Measurements from ENCODE around the gene NDUFA1.

The NDUFA1 gene

GRCh38 chrX:119853444-119853843, 18.2 kb upstream of the NDUFA1 start:
- no peak for TF ChIP-seq CTCF (conservative IDR thresholded peaks at IDR 0.05; ENCODE audit: low read depth, low read length)
- DNase-seq (ENCODE audit: low read depth) = peak; percentile 6
- H3K4me3 ChIP-seq (ENCODE audit: low read depth, low read length) = peak overlapping the region; percentile 56

- no peak for TF ChIP-seq CTCF (conservative IDR thresholded peaks at IDR 0.05; ENCODE audit: low read depth, low read length)
- DNase-seq (ENCODE audit: low read depth) = no peak
- peak overlapping the region; percentile 78 for H3K4me3 ChIP-seq (ENCODE audit: low read depth, low read length)
These were observed 953 bp upstream of the NDUFA1 start for GRCh38 chrX:119870626-119871131.

- TF ChIP-seq CTCF (conservative IDR thresholded peaks at IDR 0.05; ENCODE audit: low read depth, low read length) = no peak
- H3K4me3 ChIP-seq (ENCODE audit: low read depth, low read length) = peak overlapping the region; percentile 78
- no peak for DNase-seq (ENCODE audit: low read depth)
These were observed 410 bp upstream of the NDUFA1 start for GRCh38 chrX:119871245-119871598.

GRCh38 chrX:119878740-119879139, 7.1 kb downstream of the NDUFA1 start:
- no peak for DNase-seq (ENCODE audit: low read depth)
- H3K4me3 ChIP-seq (ENCODE audit: low read depth, low read length) = no peak overlapping the region
- no peak for TF ChIP-seq CTCF (conservative IDR thresholded peaks at IDR 0.05; ENCODE audit: low read depth, low read length)

GRCh38 chrX:119880076-119880475, 8.4 kb downstream of the NDUFA1 start:
- TF ChIP-seq CTCF (conservative IDR thresholded peaks at IDR 0.05; ENCODE audit: low read depth, low read length) = no peak
- no peak for DNase-seq (ENCODE audit: low read depth)
- no peak overlapping the region for H3K4me3 ChIP-seq (ENCODE audit: low read depth, low read length)

- no peak overlapping the region for H3K4me3 ChIP-seq (ENCODE audit: low read depth, low read length)
- TF ChIP-seq CTCF (conservative IDR thresholded peaks at IDR 0.05; ENCODE audit: low read depth, low read length) = peak; percentile 74
- DNase-seq (ENCODE audit: low read depth) = peak; percentile 78
These were observed 9.2 kb downstream of the NDUFA1 start for GRCh38 chrX:119880552-119881437.

Measured in choroid plexus epithelial cell (primary cell).